IMR-90 (cell line): Measurements from ENCODE around the gene CMSS1. TPM values are rescaled to one million over a fixed set of nuclear protein-coding genes. Genes with fewer than 3 reads are reported as not detected.

ENCODE experiments used
- ATAC-seq: fragments of 200-7000 bp; cut with Tn5 transposase; 2 replicates; pipeline ENCODE4 v1.9.1; 2020; ENCODE audit warnings: low read depth, mild to moderate bottlenecking, moderate library complexity
- BruUV-seq: library from RNA; stranded (reverse); fragments of 400-500 nt; replicated peaks from 2 replicates; lab custom pipeline; 2021; lab: Mats Ljungman, UMichigan
- CTCF ChIA-PET: fragments of 300-600 bp; formaldehyde crosslinking; extraction: SDS; loops from one replicate; lab custom pipeline; 2021; ENCODE audit warnings: antibody characterized with exemption; lab: Yijun Ruan, JAX
- POLR2A ChIA-PET: fragments of 300-600 bp; sonication (Branson Sonifier 250); formaldehyde crosslinking; loops from one replicate; lab custom pipeline; 2022; ENCODE audit warnings: antibody characterized with exemption; ENCODE audit not compliant: unreplicated experiment; lab: Charles Lee
- DNase-seq: peaks from one replicate; pipeline ENCODE4 v3.0.0; 2013
- H2AFZ ChIP-seq: replicated peaks from 2 replicates; pipeline ENCODE3; 2013; ENCODE audit warnings: low read length, mild to moderate bottlenecking; ENCODE audit not compliant: poor library complexity
- H2AK5ac ChIP-seq: 2 replicates; pipeline ENCODE4 v1.6.1; 2013; ENCODE audit warnings: low read depth, low read length, inconsistent platforms
- H2AK9ac ChIP-seq: replicated peaks from 2 replicates; pipeline ENCODE3; 2013; ENCODE audit warnings: mild to moderate bottlenecking, low read depth, low read length, moderate library complexity; ENCODE audit not compliant: poor library complexity
- H2BK120ac ChIP-seq: 2 replicates; pipeline ENCODE4 v1.6.1; 2013; ENCODE audit warnings: low read depth, low read length, inconsistent platforms
- H2BK15ac ChIP-seq: 3 replicates; pipeline ENCODE4 v1.6.1; 2013; ENCODE audit warnings: low read depth, low read length, inconsistent platforms
- H2BK20ac ChIP-seq: 2 replicates; pipeline ENCODE4 v1.6.1; 2013; ENCODE audit warnings: low read depth, mild to moderate bottlenecking, inconsistent platforms, low read length, moderate library complexity
- H2BK5ac ChIP-seq: 2 replicates; pipeline ENCODE4 v1.6.1; 2013; ENCODE audit warnings: mild to moderate bottlenecking, low read depth, low read length, inconsistent platforms; ENCODE audit not compliant: poor library complexity, severe bottlenecking
- H3K14ac ChIP-seq: replicated peaks from 2 replicates; pipeline ENCODE4 v1.6.1; 2013; ENCODE audit warnings: low read depth, low read length, inconsistent platforms
- H3K18ac ChIP-seq: 2 replicates; pipeline ENCODE4 v1.6.1; 2013; ENCODE audit warnings: low read depth, low read length, control low read depth
- H3K23ac ChIP-seq: 2 replicates; pipeline ENCODE4 v1.6.1; 2013; ENCODE audit warnings: low read depth, low read length, inconsistent platforms
- H3K27ac ChIP-seq: 2 replicates; pipeline ENCODE4 v1.5.1; 2013; ENCODE audit warnings: mild to moderate bottlenecking, control low read depth, low read length; ENCODE audit not compliant: insufficient read depth
- H3K27me3 ChIP-seq: 2 replicates; pipeline ENCODE4 v1.6.1; 2013; ENCODE audit warnings: low read length; ENCODE audit not compliant: control insufficient read depth, insufficient read depth
- H3K36me3 ChIP-seq: 2 replicates; pipeline ENCODE4 v1.6.1; 2013; ENCODE audit warnings: low read length, mixed read lengths; ENCODE audit not compliant: control insufficient read depth, insufficient read depth
- H3K4ac ChIP-seq: 2 replicates; pipeline ENCODE4 v1.6.1; 2013; ENCODE audit warnings: low read depth, low read length, inconsistent platforms
- H3K4me1 ChIP-seq: 2 replicates; pipeline ENCODE4 v1.6.1; 2013; ENCODE audit warnings: low read length, mixed read lengths; ENCODE audit not compliant: control insufficient read depth, insufficient read depth
- H3K4me2 ChIP-seq: 2 replicates; pipeline ENCODE4 v1.6.1; 2013; ENCODE audit warnings: low read depth, mild to moderate bottlenecking, control low read depth, low read length, moderate library complexity
- H3K4me3 ChIP-seq: 2 replicates; pipeline ENCODE4 v1.5.1; 2013; ENCODE audit warnings: low read depth, mild to moderate bottlenecking, control low read depth, low read length, moderate library complexity; ENCODE audit not compliant: insufficient read depth
- H3K56ac ChIP-seq: 2 replicates; pipeline ENCODE4 v1.6.1; 2013; ENCODE audit warnings: low read length, inconsistent platforms; ENCODE audit not compliant: insufficient read depth; ENCODE audit errors: extremely low read depth
- H3K79me1 ChIP-seq, 2 experiments: 2 replicates each; pipeline ENCODE4 v1.6.1; 2013; ENCODE audit warnings: low read length in 2 of 2, inconsistent platforms in 1 of 2, low read depth in 1 of 2
- H3K9ac ChIP-seq: 2 replicates; pipeline ENCODE4 v1.6.1; 2013; ENCODE audit warnings: low read depth, low read length, control low read depth
- H3K9me1 ChIP-seq: 2 replicates; pipeline ENCODE4 v1.6.1; 2013; ENCODE audit warnings: low read length, inconsistent platforms; ENCODE audit not compliant: insufficient read depth
- H3K9me3 ChIP-seq: 2 replicates; pipeline ENCODE4 v1.6.1; 2013; ENCODE audit warnings: low read length; ENCODE audit not compliant: control insufficient read depth, insufficient read depth
- H4K20me1 ChIP-seq: 2 replicates; pipeline ENCODE4 v1.6.1; 2013; ENCODE audit warnings: low read length, inconsistent platforms; ENCODE audit not compliant: insufficient read depth
- H4K5ac ChIP-seq: 2 replicates; pipeline ENCODE4 v1.6.1; 2013; ENCODE audit warnings: mild to moderate bottlenecking, low read depth, low read length, control low read depth
- H4K8ac ChIP-seq, 2 experiments: 2 replicates each; pipeline ENCODE4 v1.6.1; 2013; ENCODE audit warnings: low read depth in 2 of 2, low read length in 2 of 2, control low read depth in 1 of 2, inconsistent platforms in 1 of 2
- H4K91ac ChIP-seq: 2 replicates; pipeline ENCODE4 v1.6.1; 2013; ENCODE audit warnings: low read depth, low read length, inconsistent platforms; ENCODE audit not compliant: insufficient read depth
- CEBPB ChIP-seq: IDR thresholded peaks from 2 replicates; pipeline ENCODE4 v1.6.1; 2012; ENCODE audit warnings: low read depth, low read length, improper control_type of control experiment
- WGBS, 2 experiments: methylation state at CpG; one replicate each; pipeline versions ENCODE4 v1.1.5 to v1.1.7; 2013; ENCODE audit warnings: missing lambda C conversion rate in 2 of 2; ENCODE audit not compliant: insufficient read length in 1 of 2; ENCODE audit errors: extremely low coverage in 2 of 2; 5-methylcytosine and 5-hydroxymethylcytosine counted together
- dilution Hi-C: fragments of 300-500 bp; cut with HindIII; formaldehyde crosslinking; loops from one replicate; pipeline ENCODE4 v1.14.3; 2018; ENCODE audit warnings: low sequenced_read_pairs; ENCODE audit not compliant: unreplicated experiment
- in situ Hi-C: fragments of 300-500 bp; cut with MboI; formaldehyde crosslinking; loops from 3 replicates; pipeline ENCODE4 v1.14.3; 2019; ENCODE audit warnings: low sequenced_read_pairs, inconsistent platforms, mixed read lengths
- intact Hi-C: fragments of 100-400 bp; cut with micrococcal nuclease; formaldehyde crosslinking; loops from 2 replicates; pipeline ENCODE4 v1.10.0; 2022
- polyA plus RNA-seq, 3 experiments: library from polyadenylated mRNA; depleted of rRNA; stranded (reverse); fragments of >200 nt; gene quantifications; 2 replicates each; pipeline ENCODE4 v1.2.3, GENCODE V29; 2012; ENCODE audit warnings: low replicate concordance in 1 of 3
- total RNA-seq: library from RNA; depleted of rRNA; stranded (reverse); fragments of >200 nt; gene quantifications from 2 replicates; pipeline ENCODE4 v1.2.3, GENCODE V29; 2012
- TF ChIP-seq, protein P1 (sequence below): fragments of 150-350 bp; IDR thresholded peaks from 2 replicates; pipeline ENCODE4 v1.6.1; 2017; ENCODE audit warnings: mild to moderate bottlenecking, antibody characterized with exemption, low read length, low read depth

The CMSS1 gene
- total and polyA plus RNA-seq, 2 of the 4 experiments (the other 2 are of a cell fraction) = 12.5 to 13.6 TPM

DNA sequence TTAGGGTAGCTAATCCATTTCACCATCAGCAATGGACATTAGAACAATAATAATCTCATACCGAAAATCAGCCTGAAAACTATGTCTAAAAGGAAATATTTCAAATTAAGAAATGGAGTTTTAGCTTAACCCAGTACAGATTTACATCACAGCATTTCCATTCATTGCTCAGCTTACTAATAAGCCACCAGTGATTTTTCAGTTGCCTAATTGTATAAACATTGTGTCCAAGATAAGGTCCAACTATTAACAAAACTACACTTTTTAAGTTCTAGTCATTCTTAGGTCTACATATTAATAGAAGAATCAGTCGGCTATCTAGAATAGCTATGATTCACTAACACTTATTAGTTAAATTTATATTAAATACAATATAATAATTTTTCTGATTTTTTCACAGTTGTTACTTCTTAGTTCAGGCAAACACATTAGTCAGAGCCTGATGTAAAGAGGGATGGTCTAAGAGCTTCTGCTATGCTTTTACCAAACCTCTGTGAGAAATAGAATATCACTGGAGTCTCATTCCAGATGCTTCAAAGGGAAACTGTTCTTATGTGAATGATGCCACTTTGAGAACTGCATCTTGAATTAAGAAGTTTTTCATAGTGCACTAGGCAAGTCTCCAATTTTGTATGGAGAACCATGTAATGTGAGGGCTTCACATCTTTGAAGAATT, 74.1 kb downstream of the CMSS1 start:
- Histone ChIP-seq H2BK120ac (peak overlapping the region; percentile 44; the same call in 1 of the 2 replicates), H3K36me3 (no peaks in the 10 kb centered on the region), H3K18ac (peak overlapping the region; percentile 33; the same call in 1 of the 2 replicates), H4K20me1 (no peaks in the 10 kb centered on the region), H3K4ac (peak overlapping the region; percentile 84; the same call in 1 of the 2 replicates), H3K14ac (peak overlapping the region; percentile 85; the same call in 1 of the 2 replicates), H2AK9ac (no peak overlapping the region), H3K79me1 (peaks cover 15 to 16% of the 10 kb centered on the region in 2 experiments), H2BK20ac (peak overlapping the region; percentile 50; the same call in 1 of the 2 replicates), H3K27ac (peak overlapping the region; percentile 29; the same call in 1 of the 2 replicates), H3K4me2 (peak overlapping the region; percentile 46), H2AK5ac (no peak overlapping the region), H4K8ac (0 out of 4 replicates have a peak overlapping the region, but pooled peaks of 1 of the 2 experiments have one; percentile 62), H3K9me3 (no peaks in the 10 kb centered on the region), H3K23ac (no peak overlapping the region), H3K4me3 (no peak overlapping the region), H2BK15ac (peak overlapping the region; percentile 99; the same call in 2 of the 3 replicates), H2BK5ac (peak overlapping the region; percentile 66), H3K56ac (0 out of 2 replicates have a peak overlapping the region, but pooled peaks have one; percentile 5), H3K4me1 (peaks cover 14% of the 10 kb centered on the region), H4K5ac (no peak overlapping the region; the same call in 1 of the 2 replicates), H3K27me3 (no peaks in the 10 kb centered on the region), H2AFZ (no peak overlapping the region), H3K9ac (no peak overlapping the region), H4K91ac (no peak overlapping the region), H3K9me1 (peaks cover 4% of the 10 kb centered on the region; the same call in 1 of the 2 replicates)
- dilution Hi-C loops (no loop called here), intact Hi-C loops (no loop called here), in situ Hi-C loops (no loop called here)
- ChIA-PET POLR2A (interaction anchor here (0.5 to 1.0 kb wide), 2 partner anchors 182 to 368 kb away, joined by 4 to 13 read pairs; no protein-coding TSS in a partner anchor), CTCF (interaction anchor here (0.5 kb wide), 1 partner anchor 156 kb away, joined by 3 read pairs; no protein-coding TSS in a partner anchor)
- TF ChIP-seq, protein P1, sequence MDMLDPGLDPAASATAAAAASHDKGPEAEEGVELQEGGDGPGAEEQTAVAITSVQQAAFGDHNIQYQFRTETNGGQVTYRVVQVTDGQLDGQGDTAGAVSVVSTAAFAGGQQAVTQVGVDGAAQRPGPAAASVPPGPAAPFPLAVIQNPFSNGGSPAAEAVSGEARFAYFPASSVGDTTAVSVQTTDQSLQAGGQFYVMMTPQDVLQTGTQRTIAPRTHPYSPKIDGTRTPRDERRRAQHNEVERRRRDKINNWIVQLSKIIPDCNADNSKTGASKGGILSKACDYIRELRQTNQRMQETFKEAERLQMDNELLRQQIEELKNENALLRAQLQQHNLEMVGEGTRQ = no peak
- peak; percentile 74 for TF ChIP-seq CEBPB
- ATAC-seq (peak; percentile 54), DNase-seq (peak; percentile 75)
- no TSS peak for BruUV-seq
- no CpG with 5 or more reads among the region's 2 CpGs for WGBS, 2 experiments
